ENCODE data around the gene CACNA1C.

Gene CACNA1C

GRCh38 chr12:2020511-2020910, 32.3 kb upstream of the CACNA1C start:
- DNase-seq (no peak), ATAC-seq (ENCODE audit: insufficient read depth, low read depth) (no peak)
- Histone ChIP-seq H3K4me3 (ENCODE audit: low read depth in 1 of 2, low read length in 2 of 2) (no peak overlapping the region), H3K9ac (ENCODE audit: low read depth, low read length) (no peak overlapping the region), H3K4me1 (ENCODE audit: insufficient read depth, low read length) (no peaks in the 10 kb centered on the region), H4K20me1 (ENCODE audit: insufficient read depth, low read length) (no peaks in the 10 kb centered on the region), H3K36me3 (ENCODE audit: insufficient read depth, low read length) (no peaks in the 10 kb centered on the region), H3K27ac (ENCODE audit: low read length) (no peak overlapping the region), H2AFZ (ENCODE audit: low read depth, low read length) (no peak overlapping the region), H3K79me2 (ENCODE audit: insufficient read depth, low read length) (no peaks in the 10 kb centered on the region), H3K4me2 (ENCODE audit: insufficient read depth, low read length) (no peak overlapping the region), H3K9me3 (ENCODE audit: insufficient read depth, low read length, severe bottlenecking) (no peaks in the 10 kb centered on the region), H3K27me3 (ENCODE audit: insufficient read depth, low read length, poor library complexity) (peaks cover 22% of the 10 kb centered on the region)
- no peak for TF ChIP-seq EZH2 (IDR thresholded peaks at IDR 0.05; ENCODE audit: borderline replicate concordance, low read depth, low read length, severe bottlenecking)
- TF ChIP-seq, protein P1, sequence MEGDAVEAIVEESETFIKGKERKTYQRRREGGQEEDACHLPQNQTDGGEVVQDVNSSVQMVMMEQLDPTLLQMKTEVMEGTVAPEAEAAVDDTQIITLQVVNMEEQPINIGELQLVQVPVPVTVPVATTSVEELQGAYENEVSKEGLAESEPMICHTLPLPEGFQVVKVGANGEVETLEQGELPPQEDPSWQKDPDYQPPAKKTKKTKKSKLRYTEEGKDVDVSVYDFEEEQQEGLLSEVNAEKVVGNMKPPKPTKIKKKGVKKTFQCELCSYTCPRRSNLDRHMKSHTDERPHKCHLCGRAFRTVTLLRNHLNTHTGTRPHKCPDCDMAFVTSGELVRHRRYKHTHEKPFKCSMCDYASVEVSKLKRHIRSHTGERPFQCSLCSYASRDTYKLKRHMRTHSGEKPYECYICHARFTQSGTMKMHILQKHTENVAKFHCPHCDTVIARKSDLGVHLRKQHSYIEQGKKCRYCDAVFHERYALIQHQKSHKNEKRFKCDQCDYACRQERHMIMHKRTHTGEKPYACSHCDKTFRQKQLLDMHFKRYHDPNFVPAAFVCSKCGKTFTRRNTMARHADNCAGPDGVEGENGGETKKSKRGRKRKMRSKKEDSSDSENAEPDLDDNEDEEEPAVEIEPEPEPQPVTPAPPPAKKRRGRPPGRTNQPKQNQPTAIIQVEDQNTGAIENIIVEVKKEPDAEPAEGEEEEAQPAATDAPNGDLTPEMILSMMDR (IDR thresholded peaks at IDR 0.05; ENCODE audit: borderline replicate concordance, extremely low read depth, low read length, poor library complexity, severe bottlenecking) = no peak

- Histone ChIP-seq H3K4me3 (ENCODE audit: low read depth in 1 of 2, low read length in 2 of 2) (no peak overlapping the region), H4K20me1 (ENCODE audit: insufficient read depth, low read length) (no peaks in the 10 kb centered on the region), H2AFZ (ENCODE audit: low read depth, low read length) (no peak overlapping the region), H3K79me2 (ENCODE audit: insufficient read depth, low read length) (no peaks in the 10 kb centered on the region), H3K4me2 (ENCODE audit: insufficient read depth, low read length) (no peak overlapping the region), H3K27ac (ENCODE audit: low read length) (no peak overlapping the region), H3K27me3 (ENCODE audit: insufficient read depth, low read length, poor library complexity) (peaks cover 39% of the 10 kb centered on the region), H3K9ac (ENCODE audit: low read depth, low read length) (no peak overlapping the region), H3K4me1 (ENCODE audit: insufficient read depth, low read length) (no peaks in the 10 kb centered on the region), H3K36me3 (ENCODE audit: insufficient read depth, low read length) (no peaks in the 10 kb centered on the region), H3K9me3 (ENCODE audit: insufficient read depth, low read length, severe bottlenecking) (no peaks in the 10 kb centered on the region)
- DNase-seq = no peak
- TF ChIP-seq, protein P1 (IDR thresholded peaks at IDR 0.05; ENCODE audit: borderline replicate concordance, extremely low read depth, low read length, poor library complexity, severe bottlenecking) = no peak
- TF ChIP-seq EZH2 (IDR thresholded peaks at IDR 0.05; ENCODE audit: borderline replicate concordance, low read depth, low read length, severe bottlenecking) = no peak
- ATAC-seq (ENCODE audit: insufficient read depth, low read depth) = no peak
Observed at GRCh38 chr12:2023365-2023764, 29.4 kb upstream of the CACNA1C start.

DNA sequence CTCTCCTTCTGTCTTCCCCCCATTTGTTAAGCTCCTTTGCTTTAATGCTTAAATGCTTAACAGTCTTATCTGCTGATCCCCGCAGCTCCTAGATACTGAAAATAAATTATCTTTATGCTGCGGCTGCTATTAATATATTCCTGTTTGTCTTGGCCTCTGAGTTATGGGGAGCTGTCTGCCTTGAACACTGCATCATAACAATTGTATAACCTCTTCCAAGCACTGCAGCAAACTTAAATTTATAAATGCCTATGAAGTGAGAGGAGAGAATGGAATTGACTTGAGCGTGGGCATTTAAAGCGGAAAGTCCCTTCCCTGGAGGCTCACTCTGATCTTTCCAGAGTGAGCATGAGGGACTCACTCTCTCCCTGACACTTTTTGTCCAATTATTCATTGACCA, 25.4 kb upstream of the CACNA1C start:
- no peak overlapping the region for H3K9ac ChIP-seq (ENCODE audit: low read depth, low read length)
- no peaks in the 10 kb centered on the region for H3K36me3 ChIP-seq (ENCODE audit: insufficient read depth, low read length)
- peaks cover 58% of the 10 kb centered on the region for H3K27me3 ChIP-seq (ENCODE audit: insufficient read depth, low read length, poor library complexity)
- no peak overlapping the region for H2AFZ ChIP-seq (ENCODE audit: low read depth, low read length)
- ATAC-seq (ENCODE audit: insufficient read depth, low read depth) (no peak), DNase-seq (no peak)
- H3K79me2 ChIP-seq (ENCODE audit: insufficient read depth, low read length) = no peaks in the 10 kb centered on the region
- no peaks in the 10 kb centered on the region for H3K9me3 ChIP-seq (ENCODE audit: insufficient read depth, low read length, severe bottlenecking)
- no peaks in the 10 kb centered on the region for H3K4me1 ChIP-seq (ENCODE audit: insufficient read depth, low read length)
- H3K4me3 ChIP-seq (ENCODE audit: low read depth in 1 of 2, low read length in 2 of 2) = no peak overlapping the region
- TF ChIP-seq, protein P1 (IDR thresholded peaks at IDR 0.05; ENCODE audit: borderline replicate concordance, extremely low read depth, low read length, poor library complexity, severe bottlenecking) = no peak
- no peak for TF ChIP-seq EZH2 (IDR thresholded peaks at IDR 0.05; ENCODE audit: borderline replicate concordance, low read depth, low read length, severe bottlenecking)
- no peak overlapping the region for H3K4me2 ChIP-seq (ENCODE audit: insufficient read depth, low read length)
- H4K20me1 ChIP-seq (ENCODE audit: insufficient read depth, low read length) = no peaks in the 10 kb centered on the region
- H3K27ac ChIP-seq (ENCODE audit: low read length) = no peak overlapping the region

- H3K27me3 ChIP-seq (ENCODE audit: insufficient read depth, low read length, poor library complexity) = peaks cover 75% of the 10 kb centered on the region
- ATAC-seq (ENCODE audit: insufficient read depth, low read depth) = no peak
- TF ChIP-seq EZH2 (IDR thresholded peaks at IDR 0.05; ENCODE audit: borderline replicate concordance, low read depth, low read length, severe bottlenecking) = no peak
- TF ChIP-seq, protein P1 (IDR thresholded peaks at IDR 0.05; ENCODE audit: borderline replicate concordance, extremely low read depth, low read length, poor library complexity, severe bottlenecking) = no peak
Observed at GRCh38 chr12:2029851-2030250, 22.9 kb upstream of the CACNA1C start.

More at GRCh38 chr12:2029851-2030250, 22.9 kb upstream of the CACNA1C start:
- Histone ChIP-seq H2AFZ (ENCODE audit: low read depth, low read length) (no peak overlapping the region), H3K9ac (ENCODE audit: low read depth, low read length) (no peak overlapping the region), H3K4me2 (ENCODE audit: insufficient read depth, low read length) (no peak overlapping the region), H3K36me3 (ENCODE audit: insufficient read depth, low read length) (no peaks in the 10 kb centered on the region), H3K9me3 (ENCODE audit: insufficient read depth, low read length, severe bottlenecking) (no peaks in the 10 kb centered on the region), H3K27ac (ENCODE audit: low read length) (no peak overlapping the region), H4K20me1 (ENCODE audit: insufficient read depth, low read length) (no peaks in the 10 kb centered on the region), H3K4me1 (ENCODE audit: insufficient read depth, low read length) (peaks cover 7% of the 10 kb centered on the region), H3K79me2 (ENCODE audit: insufficient read depth, low read length) (no peaks in the 10 kb centered on the region), H3K4me3 (ENCODE audit: low read depth in 1 of 2, low read length in 2 of 2) (no peak overlapping the region)
- DNase-seq = no peak

All from DND-41 (cell line).